ENCODE measurements around the gene TMEM43.

The TMEM43 gene

DNA sequence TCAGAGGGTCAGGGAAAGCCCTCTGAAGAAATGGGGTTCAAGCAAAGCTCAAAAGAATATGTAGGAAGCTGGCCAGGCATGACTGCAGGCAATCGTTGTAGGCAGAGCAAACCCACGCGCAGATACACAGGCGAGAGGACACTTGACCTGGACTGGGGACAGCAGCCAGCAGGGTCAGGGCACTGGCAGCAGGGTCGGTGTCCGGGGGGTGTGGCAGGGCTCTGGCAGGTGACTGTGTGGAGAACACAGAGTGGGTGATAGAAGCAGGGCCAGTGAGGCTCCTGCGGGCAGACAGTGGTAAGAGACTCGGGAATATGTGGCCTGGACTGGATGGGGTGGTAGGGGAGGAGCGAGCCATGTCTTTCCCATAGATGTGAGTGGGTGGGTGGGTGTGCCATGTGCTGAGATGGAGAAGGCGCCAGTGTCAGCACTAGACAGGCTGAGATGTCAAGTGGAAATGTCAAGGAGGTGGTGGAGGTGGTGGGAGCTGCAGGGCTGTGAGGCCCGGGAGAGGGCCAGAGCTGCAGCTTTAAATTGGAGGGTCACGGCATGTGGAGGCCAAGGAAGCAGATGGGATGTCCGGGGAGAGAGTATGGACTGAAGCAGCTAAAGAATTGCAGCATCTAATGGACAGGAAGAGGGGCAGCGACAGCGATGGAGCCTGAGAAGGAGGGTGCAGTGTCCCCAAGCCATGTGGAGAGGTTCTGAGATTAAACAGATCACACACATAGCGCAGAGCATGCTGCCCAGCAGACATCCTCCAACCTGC, 13.4 kb downstream of the TMEM43 start:
- no peak for DNase-seq (ENCODE audit: low spot score)

DNA sequence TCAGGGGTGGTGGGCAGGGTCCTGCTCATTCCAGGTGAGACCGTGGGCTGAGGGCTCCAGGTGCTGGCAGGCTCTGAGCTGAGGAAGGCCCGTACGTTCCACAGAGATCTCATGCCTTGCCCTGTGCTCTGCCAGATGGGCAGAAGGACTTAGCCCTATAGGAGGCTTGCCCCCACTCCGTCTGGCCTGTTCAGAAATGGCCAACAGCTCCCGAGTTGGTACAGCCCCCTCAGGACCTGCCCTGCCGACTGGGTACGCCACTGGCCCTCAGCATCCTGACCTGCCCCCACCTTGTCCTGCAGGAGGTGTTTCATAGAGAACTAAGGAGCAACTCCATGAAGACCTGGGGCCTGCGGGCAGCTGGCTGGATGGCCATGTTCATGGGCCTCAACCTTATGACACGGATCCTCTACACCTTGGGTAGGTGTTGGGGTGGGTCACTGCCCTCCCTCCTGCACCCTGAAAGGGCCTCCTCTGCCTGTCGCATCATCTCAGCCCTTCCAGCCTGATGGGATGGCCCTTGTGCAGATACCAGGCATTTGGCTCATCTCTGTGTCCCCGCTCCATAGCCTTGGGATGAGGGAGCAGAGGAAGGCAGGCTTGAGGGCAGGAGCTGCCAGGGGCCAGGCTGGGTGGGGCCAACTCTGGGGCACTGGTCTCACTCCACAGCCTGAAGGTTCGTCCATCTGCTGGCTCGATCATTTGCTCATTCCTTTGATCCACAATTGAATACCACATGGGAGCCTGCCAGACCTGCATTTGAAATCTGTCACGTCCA, 14.2 kb downstream of the TMEM43 start:
- no peak for DNase-seq (ENCODE audit: low spot score)

DNA sequence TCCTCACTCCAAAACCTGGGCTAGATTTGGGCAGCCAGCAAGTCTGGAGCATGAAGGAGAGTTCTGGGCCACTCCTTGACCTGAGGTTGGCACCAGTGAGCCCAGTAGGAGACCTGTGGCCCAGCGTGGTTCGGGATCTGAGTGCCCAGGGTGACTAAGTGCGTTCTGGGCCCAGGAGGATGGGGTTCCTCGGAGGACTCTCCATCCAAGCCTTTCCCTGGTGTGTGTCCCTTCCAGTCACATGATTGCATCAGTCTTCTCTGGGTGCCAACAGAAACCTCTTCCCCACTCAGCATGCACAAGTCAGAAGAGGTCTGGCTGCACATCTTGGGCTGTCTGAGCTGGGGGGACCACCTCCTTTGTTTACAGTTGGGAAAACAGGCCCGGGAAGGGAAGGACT, 14.9 kb downstream of the TMEM43 start:
- no peak for DNase-seq (ENCODE audit: low spot score)

DNA sequence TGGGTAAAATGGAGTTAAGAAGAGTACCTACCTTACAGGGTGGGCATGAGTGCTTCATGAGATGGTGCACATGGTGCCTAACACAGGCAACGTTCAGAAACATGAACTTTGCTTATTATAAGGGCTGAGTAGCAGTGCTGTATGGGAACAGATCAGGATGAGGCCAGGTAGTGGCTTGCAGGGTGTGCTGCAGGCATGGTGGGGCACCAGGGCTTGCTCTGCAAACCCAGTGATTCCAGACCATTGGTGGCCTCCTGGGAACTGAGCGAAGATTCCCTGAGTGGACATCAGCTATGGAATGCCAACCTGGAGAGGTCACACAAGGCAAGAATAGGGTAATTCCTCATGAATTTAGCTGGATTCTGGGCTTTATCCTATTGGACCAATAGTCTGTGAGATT, 15.8 kb downstream of the TMEM43 start:
- DNase-seq (ENCODE audit: low spot score): no peak

DNA sequence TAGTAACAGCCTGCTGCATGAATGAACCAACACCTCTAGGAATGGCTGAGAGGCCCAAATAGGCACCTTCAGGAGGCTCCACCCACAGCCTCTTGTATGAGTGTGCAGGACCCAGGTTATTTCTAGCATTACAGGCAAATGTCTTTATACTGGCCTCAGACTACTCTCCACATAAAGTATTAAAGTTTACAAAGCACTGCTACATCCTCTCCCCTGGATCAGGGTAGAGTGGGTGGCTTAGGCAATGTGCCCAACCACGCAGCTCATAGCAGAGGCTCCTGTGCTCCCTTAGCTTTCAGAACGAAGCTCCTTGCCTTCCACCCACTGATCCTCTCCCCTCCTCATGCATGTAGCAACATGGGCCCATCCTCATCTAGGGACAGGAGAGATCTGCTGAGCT, 16.3 kb downstream of the TMEM43 start:
- no peak for DNase-seq (ENCODE audit: low spot score)

GRCh38 chr3:14141602-14142341, 16.9 kb downstream of the TMEM43 start:
- DNase-seq (ENCODE audit: low spot score): no peak

GRCh38 chr3:14142567-14143270, 17.9 kb downstream of the TMEM43 start:
- DNase-seq (ENCODE audit: low spot score): no peak

- no peak for DNase-seq (ENCODE audit: low spot score)
Measured at GRCh38 chr3:14143271-14144225, 18.7 kb downstream of the TMEM43 start.

GRCh38 chr3:14144423-14145075, 19.7 kb downstream of the TMEM43 start:
- DNase-seq (ENCODE audit: low spot score): peak; percentile 61

- DNase-seq (ENCODE audit: low spot score): no peak
Measured at GRCh38 chr3:14145236-14145635, 20.4 kb downstream of the TMEM43 start.

- no peak for DNase-seq (ENCODE audit: low spot score)
Measured at GRCh38 chr3:14145670-14146380, 21.0 kb downstream of the TMEM43 start.

GRCh38 chr3:14146381-14147065, 21.7 kb downstream of the TMEM43 start:
- DNase-seq (ENCODE audit: low spot score): no peak

DNA sequence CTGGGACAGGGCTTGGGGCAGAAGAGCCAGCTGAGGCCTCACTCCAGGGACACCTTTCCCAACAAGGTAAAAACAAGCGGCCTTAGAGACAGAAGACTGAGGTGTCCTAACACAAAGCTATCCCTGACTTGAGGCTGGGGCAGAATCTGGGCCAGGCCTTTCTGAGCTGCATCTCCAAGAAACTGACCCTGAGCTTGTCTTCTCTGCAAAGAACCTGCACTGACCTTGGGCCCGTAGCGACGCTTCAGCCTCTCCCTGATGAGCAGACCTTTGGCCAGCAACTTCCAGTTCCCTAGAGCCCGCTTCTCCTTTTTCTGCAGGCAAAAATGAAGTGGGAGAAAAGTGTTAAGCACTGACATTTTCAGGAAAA, 22.2 kb downstream of the TMEM43 start:
- no peak for DNase-seq (ENCODE audit: low spot score)

- DNase-seq (ENCODE audit: low spot score): no peak
Measured at GRCh38 chr3:14147617-14148016, 22.8 kb downstream of the TMEM43 start.

DNA sequence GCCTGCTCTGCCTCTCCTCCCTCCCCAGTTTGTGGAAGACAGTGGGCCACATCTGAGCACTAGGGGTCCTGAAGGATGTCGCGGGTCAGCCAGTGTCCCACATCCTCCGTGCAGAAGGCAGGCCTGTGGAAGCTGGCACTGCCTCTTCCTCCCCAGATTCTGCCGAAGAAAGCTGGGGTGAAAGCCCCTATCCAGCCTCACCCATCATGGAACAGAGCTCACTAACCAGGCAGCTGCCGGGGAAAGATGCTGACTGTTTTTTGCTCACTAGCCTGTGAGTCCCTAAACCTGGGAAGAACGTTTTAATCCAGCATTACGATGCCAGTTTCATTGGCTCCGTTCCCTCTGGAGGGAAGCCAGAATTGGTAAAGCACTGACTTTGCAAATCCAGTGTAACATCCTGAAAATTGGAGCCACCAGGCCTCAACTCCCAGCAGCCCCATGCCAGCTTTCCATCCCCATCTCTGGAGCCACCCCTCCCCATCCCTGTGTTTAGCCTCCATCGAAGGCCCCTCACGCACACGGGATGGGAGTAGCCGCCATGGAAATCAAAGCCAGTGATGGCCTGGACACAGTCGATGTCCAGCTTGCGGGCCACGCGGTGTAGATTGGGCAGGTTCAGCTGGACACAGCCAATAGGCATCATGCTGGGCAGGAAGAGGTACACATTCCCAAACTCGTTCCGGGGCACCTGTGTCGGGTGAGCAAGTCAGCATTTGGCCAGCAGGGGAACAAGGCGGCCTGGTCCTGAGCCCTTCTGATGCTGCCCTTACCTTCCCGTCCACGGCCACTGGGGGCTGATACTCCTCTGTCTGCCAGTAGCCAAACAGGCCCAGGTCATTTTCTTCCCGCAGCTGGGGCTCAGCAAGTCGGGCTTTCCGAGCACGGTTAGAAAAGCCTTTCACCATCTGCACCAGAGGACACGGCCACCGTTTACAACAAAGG, 23.5 kb downstream of the TMEM43 start:
- no peak for DNase-seq (ENCODE audit: low spot score)

- DNase-seq (ENCODE audit: low spot score): no peak
Measured at GRCh38 chr3:14150078-14150477, 25.2 kb downstream of the TMEM43 start.

- DNase-seq (ENCODE audit: low spot score): no peak
Measured at GRCh38 chr3:14150491-14151230, 25.8 kb downstream of the TMEM43 start.
